Lung microvascular endothelial cell (primary cell): ENCODE measurements around the gene MARF1. TPM values are rescaled to one million over a fixed set of nuclear protein-coding genes. Genes with fewer than 3 reads are reported as not detected.
"Not testable (repeated sequence)": the region's sequence is repeated elsewhere in the genome, so short reads cannot be mapped to it uniquely, and the experiment has no call there.

ENCODE experiments used
- DNase-seq, 2 donors: peaks; one replicate each; pipeline versions ENCODE4 v3.0.0 to v3.0.0-alpha.2; 2010; ENCODE audit warnings: low read depth in 2 of 2
- total RNA-seq: library from RNA; depleted of rRNA; stranded (reverse); fragments of >200 nt; gene quantifications from 2 replicates; pipeline ENCODE4 v1.2.1, GENCODE V29; 2014

MARF1 gene, protein sequence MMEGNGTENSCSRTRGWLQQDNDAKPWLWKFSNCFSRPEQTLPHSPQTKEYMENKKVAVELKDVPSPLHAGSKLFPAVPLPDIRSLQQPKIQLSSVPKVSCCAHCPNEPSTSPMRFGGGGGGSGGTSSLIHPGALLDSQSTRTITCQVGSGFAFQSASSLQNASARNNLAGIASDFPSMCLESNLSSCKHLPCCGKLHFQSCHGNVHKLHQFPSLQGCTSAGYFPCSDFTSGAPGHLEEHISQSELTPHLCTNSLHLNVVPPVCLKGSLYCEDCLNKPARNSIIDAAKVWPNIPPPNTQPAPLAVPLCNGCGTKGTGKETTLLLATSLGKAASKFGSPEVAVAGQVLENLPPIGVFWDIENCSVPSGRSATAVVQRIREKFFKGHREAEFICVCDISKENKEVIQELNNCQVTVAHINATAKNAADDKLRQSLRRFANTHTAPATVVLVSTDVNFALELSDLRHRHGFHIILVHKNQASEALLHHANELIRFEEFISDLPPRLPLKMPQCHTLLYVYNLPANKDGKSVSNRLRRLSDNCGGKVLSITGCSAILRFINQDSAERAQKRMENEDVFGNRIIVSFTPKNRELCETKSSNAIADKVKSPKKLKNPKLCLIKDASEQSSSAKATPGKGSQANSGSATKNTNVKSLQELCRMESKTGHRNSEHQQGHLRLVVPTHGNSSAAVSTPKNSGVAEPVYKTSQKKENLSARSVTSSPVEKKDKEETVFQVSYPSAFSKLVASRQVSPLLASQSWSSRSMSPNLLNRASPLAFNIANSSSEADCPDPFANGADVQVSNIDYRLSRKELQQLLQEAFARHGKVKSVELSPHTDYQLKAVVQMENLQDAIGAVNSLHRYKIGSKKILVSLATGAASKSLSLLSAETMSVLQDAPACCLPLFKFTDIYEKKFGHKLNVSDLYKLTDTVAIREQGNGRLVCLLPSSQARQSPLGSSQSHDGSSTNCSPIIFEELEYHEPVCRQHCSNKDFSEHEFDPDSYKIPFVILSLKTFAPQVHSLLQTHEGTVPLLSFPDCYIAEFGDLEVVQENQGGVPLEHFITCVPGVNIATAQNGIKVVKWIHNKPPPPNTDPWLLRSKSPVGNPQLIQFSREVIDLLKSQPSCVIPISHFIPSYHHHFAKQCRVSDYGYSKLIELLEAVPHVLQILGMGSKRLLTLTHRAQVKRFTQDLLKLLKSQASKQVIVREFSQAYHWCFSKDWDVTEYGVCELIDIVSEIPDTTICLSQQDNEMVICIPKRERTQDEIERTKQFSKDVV (N-terminal part only)
- total RNA-seq: 9.8 and 14.3 TPM in 2 replicates

- peak; percentile 97 for DNase-seq
These were observed at the start of gene MARF1 for GRCh38 chr16:15643048-15643945. Gene MARF1 (minus strand): TSS chr16:15643154. CDS start chr16:15639233, 3,921 bp downstream.

DNA sequence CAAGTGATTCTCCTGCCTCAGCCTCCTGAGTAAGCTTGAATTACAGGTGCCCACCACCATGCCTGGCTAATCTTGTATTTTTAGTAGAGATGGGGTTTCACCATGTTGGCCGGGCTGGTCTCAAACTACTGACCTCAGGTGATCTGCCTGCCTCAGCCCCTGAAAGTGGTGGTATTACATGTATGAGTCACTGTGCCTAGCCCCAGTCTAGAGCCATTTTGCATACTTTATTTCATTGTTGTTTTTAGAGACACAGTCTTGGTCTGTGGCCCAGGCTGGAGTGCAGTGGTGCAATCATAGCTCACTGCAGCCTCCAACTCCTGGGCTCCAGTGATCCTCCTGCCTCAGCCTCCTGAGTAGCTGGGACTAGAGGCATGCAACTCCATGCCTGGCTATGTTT lies 49.6 kb upstream of the MARF1 start:
- not testable (repeated sequence) for DNase-seq

GRCh38 chr16:15691046-15691445 lies 48.1 kb upstream of the MARF1 start:
- no peak for DNase-seq

DNA sequence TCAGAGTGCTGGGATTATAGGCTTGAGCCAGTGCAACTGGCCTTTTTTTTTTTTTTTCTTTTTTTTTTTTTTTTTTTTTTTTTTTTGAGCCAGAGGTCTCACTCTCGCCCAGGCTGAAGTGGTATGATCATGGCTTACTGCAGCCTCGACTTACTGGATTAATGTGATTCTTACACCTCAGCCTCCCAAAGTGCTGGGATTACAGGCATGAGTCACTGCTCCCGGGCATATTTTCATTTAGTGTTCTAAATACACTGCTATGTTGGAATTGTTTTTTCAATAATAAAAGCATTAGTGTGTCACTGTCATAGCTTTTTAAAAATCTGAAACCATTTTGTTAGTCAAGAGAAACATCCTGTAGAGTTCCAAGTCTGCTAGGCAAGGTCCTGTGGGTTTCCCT lies 47.3 kb upstream of the MARF1 start:
- no peak for DNase-seq

DNA sequence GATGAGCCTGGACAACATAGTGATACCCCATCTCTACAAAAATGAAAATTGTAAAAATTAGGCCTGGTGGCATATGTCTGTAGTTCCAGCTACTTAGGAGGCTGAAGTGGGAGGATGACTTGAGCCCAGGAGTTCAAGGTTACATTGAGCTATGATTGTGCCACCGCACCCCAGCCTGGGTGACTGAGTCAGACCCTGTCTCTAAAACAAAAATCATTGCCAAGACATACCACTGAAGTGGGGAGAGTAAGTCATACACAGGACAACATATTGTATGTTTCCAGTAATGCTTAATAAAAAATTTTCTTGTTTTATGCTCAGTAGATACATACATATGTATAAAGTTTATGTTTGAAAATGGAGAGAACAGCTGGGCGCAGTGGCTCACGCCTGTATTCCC lies 46.3 kb upstream of the MARF1 start:
- no peak for DNase-seq

DNA sequence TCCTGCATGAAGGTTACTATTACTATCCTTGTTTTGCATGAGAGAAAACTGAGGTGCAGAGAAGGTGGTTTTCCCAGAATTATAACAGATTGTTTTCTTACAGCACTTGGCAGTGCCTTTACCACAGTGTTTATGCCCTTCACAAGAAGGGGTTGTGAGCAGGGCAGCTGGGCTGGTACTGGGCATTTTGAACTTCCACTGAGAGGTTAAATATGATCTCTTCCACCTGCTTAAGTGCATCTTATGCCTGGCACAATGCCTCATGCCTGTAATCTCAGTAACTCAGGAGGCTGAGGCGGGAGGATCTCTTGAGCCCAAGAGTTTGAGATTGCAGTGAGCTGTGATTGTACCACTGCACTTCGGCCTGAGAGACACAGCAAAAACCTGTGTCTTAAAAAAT lies 43.3 kb upstream of the MARF1 start:
- DNase-seq: no peak

GRCh38 chr16:15682105-15682570 lies 39.2 kb upstream of the MARF1 start:
- peak; percentile 82 to 91 for DNase-seq

DNA sequence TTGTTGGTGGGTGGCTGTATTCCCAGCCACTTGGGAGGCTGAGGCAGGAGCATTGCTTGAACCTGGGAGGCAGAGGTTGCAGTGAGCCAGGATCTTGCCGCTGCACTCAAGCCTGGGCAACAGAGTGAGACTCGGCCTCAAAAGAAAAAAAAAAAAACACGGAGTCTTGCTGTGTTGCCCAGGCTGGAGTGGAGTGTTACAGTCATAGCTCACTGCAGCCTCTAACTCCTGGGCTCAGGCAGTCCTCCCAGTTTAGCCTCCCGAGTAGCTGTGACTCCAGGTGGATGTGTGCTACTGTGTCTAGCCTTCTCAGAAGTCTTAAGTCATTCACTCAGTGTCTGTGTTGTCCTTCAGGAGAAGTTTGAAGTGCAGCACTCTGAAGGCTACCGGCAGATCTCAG lies 34.5 kb upstream of the MARF1 start:
- DNase-seq: no peak

DNA sequence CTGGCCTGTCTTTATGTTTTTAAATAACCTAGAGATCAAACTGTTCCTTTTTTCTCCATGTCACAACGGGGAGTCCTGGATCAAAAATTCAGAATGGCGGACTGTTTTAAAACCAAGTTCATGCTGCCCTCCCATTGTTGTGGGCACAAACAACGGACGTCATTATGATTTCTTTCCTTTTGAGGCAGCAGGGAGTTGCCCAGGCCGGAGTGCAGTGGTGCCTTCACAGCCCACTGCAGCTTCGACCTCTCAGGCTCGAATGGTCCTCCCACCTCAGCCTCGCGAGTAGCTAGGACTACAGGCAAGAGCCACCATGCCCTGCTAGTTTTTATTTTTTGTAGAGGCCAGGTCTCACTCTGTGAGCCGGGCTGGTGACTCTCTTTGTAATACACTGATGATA lies 33.6 kb upstream of the MARF1 start:
- DNase-seq: no peak

DNA sequence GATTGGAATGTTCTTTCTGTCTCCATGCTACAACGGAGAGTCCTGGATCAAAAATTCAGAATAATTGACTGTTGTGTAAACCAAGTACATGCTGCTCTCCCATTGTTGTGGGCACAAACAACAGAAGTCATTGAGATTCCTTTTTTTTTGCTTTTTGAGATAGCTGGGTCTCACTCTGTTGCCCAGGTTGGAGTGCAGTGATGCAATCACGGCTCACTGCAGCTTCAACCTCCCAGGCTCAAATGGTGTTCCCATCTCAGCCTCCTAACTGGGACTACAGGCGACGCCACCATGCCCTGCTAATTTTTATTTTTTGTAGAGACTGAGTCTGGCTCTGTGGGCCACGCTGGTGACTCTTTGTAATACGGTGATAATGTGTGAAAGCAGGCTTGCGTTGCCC lies 31.6 kb upstream of the MARF1 start:
- no peak for DNase-seq

DNA sequence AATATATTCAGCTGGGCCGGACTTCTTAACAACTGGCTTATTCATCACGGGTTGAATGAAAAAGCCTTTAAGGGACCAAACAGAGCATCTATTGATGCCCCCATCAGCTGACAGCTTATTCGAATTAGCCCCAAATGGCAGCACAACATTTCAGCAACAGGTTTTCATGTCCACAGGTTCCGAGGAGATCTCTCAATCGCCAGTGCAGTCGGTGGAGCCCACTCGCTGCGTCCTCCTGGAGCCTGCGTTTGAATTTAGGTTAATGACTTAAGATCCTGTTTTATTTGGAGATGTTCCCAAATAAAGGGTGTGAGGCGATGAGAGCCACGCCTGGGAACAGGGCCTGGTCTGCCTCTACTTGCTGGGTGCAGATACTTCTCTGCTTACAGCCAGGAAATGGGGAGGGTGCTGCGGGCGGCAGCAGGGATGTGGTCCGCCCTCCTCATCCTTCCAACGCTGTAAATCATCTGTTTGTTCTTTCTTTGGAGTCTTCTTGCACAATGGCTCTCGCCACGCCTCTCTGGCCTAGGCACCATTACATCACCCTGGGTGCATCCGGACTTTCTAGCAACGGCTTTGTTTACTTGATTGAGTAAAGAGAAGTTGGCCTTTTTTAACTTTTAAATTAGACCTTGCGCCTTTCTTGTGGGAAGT lies 29.7 kb upstream of the MARF1 start:
- peak; percentile 90 to 98 for DNase-seq

- DNase-seq: not testable (repeated sequence)
These were observed 29.2 kb upstream of the MARF1 start for GRCh38 chr16:15672127-15672513.

DNA sequence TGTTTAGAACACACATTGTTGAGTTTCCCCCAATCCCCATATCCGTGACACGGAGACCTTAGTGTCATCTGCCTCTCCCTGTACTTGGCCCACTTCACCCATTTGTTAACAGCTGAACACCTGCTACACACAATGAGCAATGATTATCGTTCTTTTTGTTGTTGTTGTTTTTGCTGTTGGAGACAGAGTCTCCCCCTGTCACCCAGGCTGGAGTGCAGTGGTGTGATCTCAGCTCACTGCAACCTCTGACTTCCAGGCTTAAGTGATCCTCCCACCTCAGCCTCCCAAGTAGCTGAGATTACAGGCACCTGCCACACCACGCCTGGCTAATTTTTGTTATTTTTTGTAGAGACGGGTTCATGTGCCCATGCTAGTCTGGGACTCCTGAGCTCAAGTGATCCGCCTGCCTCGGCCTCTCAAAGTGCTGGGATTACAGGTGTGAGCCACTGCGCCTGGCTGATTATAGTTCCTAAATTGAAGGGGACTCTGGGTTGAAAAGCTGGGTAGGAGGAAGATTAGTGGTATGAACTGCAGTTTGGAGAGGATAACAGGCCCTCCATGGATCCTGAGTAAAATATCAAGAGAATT lies 28.7 kb upstream of the MARF1 start:
- DNase-seq: no peak

DNA sequence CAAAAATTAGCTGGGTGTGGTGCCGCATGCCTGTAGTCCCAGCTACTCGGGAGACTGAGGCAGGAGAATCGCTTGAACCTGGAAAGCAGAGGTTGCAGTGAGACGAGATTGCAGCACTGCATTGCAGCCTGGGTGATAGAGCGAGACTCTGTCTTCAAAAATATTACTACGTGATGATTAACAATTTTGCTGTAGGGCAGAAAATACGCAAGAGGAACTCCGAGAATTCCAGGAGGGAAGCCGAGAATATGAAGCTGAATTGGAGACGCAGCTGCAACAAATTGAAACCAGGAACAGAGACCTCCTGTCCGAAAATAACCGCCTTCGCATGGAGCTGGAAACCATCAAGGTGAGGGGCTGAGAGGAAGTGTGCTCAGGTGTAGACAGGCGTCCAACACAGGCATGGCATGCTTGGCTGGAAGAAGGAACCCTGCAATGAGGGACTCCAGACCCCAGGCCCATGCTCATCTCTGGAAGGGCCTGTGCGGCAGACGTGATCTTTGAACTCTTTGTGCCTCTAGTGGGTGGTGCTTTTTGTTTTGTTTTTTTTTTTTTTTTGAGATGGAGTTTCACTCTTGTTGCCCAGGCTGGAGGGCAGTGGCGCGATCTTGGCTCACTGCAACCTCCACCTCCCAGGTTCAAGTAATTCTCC lies 24.3 kb upstream of the MARF1 start:
- DNase-seq: no peak

DNA sequence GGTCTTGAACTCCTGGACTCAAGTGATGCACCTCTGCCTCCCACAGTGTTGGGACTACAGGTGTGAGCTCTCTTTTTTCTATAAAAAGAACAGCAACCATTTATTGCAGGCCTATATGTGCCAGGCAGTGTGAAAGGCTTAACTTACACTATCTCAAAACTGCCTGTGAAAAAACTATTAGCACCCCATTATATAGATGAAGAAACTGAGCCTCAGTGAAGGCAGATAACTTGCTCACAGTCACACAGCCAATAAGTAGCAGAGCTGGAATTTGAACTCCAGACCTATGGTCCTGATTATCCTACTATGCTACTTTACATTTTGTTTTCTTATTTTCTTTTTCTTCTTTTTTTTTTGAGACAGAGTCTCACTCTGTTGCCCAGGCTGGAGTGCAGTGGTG lies 22.2 kb upstream of the MARF1 start:
- DNase-seq: no peak

DNA sequence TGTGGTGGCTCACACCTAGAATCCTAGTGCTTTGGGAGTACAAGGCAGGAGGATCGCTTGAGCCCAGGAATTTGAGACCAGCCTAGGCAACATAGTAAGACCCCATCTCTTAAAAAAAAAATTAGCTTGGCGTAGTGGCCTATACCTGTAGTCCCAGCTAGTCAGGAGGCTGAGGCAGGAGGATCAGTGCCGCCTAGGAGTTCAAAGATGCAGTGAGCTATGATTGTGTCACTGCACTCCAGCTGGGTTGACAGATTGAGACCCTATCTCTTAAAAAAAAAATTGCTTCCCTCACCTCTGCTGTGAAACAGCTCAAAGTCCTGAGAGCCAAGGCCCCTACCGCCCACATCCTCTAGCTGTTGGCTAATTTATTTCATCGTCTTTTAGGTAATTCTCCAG lies 17.2 kb upstream of the MARF1 start:
- DNase-seq: no peak

- DNase-seq: no peak
These were observed 15.6 kb upstream of the MARF1 start for GRCh38 chr16:15658556-15658955.

GRCh38 chr16:15658149-15658548 lies 15.2 kb upstream of the MARF1 start:
- DNase-seq: no peak

DNA sequence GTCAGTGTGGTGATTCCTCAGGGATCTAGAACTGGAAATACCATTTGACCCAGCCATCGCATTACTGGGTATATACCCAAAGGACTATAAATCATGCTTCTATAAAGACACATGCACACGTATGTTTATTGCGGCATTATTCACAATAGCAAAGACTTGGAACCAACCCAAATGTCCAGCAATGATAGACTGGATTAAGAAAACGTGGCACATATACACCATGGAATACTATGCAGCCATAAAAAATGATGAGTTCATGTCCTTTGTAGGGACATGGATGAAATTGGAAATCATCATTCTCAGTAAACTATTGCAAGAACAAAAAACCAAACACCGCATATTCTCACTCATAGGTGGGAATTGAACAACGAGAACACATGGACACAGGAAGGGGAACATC lies 12.6 kb upstream of the MARF1 start:
- not testable (repeated sequence) for DNase-seq
